Measurements from ENCODE around the gene ANK2.

The ANK2 gene

DNA sequence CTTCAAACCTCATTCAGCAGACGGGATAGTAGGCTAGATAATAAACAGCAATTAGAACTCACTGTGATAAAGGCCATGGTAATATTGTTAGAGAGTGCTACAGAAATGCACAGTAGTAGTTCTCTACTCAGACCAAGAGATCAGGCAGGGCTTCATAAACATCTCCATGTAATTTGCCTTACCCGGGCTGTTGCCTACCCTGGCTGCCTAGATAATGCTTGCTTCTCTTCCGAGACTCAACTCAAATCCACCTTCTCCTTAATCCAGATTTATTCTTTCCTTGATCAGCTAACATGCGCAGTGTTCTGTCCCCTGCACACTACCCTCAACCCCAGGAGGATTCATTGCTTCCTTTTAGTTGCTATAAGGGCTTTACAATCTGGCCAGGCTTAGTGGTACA is 21.8 kb downstream of the ANK2 start:
- TF ChIP-seq, protein P1, sequence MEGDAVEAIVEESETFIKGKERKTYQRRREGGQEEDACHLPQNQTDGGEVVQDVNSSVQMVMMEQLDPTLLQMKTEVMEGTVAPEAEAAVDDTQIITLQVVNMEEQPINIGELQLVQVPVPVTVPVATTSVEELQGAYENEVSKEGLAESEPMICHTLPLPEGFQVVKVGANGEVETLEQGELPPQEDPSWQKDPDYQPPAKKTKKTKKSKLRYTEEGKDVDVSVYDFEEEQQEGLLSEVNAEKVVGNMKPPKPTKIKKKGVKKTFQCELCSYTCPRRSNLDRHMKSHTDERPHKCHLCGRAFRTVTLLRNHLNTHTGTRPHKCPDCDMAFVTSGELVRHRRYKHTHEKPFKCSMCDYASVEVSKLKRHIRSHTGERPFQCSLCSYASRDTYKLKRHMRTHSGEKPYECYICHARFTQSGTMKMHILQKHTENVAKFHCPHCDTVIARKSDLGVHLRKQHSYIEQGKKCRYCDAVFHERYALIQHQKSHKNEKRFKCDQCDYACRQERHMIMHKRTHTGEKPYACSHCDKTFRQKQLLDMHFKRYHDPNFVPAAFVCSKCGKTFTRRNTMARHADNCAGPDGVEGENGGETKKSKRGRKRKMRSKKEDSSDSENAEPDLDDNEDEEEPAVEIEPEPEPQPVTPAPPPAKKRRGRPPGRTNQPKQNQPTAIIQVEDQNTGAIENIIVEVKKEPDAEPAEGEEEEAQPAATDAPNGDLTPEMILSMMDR (IDR thresholded peaks at IDR 0.05), result no peak
- DNase-seq (ENCODE audit: low spot score), result no peak
- Histone ChIP-seq H3K4me3 (no peak overlapping the region), H3K27ac (no peak overlapping the region)

DNA sequence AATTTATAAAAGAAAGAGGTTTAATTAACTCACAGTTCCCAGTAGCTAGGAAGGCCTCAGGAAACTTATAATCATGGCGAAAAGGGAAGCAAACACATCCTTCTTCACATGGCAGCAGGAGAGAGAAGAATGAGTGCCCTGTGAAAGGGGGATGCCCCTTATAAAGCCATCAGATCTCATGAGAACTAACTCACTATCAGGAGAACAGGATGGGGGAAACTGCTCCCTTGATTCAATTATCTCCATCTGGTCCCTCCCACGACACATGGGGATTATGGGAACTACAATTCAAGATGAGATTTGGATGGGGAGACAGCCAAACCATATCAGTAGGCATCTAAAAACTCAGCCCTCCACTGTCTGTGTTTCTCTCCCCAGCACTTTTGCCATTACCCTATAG is 22.4 kb downstream of the ANK2 start:
- TF ChIP-seq, protein P1 (IDR thresholded peaks at IDR 0.05), result no peak
- H3K27ac ChIP-seq, result no peak overlapping the region
- DNase-seq (ENCODE audit: low spot score), result no peak
- H3K4me3 ChIP-seq, result no peak overlapping the region

DNA sequence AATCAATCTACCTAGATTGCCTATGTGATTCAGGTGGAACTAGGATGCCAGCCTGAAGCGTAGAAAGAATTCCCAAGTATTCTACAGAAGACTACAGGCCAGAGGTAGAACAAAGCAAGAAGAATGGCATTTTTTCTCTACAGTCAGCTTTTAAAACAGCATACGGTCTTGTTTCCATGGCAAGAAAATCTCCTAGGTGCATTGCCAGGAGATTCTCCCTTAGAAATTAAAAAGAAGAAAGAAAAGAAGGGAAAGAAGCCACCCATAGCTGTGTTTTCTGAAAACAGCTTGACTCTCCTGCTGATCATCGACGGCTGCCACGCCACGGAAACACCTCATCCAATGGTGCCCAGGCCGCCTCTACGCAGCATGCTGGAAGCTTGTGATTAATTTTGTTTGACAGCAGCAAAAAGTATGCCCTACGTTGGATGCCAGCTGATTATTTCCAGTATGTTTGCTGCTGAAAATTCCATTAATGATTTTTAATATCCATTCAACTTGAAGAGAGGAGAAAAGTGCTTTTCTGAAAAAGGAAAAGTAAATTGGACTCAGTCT is 24.1 kb downstream of the ANK2 start:
- H3K4me3 ChIP-seq, result no peak overlapping the region
- DNase-seq (ENCODE audit: low spot score), result no peak
- TF ChIP-seq, protein P1 (IDR thresholded peaks at IDR 0.05), result no peak
- H3K27ac ChIP-seq, result no peak overlapping the region

DNA sequence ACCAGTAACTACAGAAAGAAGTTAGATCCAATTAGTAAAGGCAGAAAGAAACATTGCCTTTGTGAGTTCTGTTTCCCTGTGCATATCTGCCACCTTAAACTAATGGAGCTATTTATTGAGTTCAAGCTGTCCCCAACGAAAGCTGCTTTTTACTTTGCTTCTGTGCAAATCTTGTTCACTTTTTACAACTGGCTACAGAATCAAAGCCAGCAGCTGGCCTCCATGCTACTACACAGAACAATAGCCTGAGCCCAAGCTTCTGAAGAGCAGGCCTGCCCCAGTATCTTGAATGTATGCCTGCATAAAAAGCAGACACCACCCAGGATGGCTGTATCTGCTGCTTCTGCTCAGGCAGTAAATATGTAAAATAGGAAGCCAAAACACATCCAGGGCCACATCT is 28.1 kb downstream of the ANK2 start:
- TF ChIP-seq, protein P1 (IDR thresholded peaks at IDR 0.05), result no peak
- H3K4me3 ChIP-seq, result no peak overlapping the region
- DNase-seq (ENCODE audit: low spot score), result no peak
- H3K27ac ChIP-seq, result no peak overlapping the region

DNA sequence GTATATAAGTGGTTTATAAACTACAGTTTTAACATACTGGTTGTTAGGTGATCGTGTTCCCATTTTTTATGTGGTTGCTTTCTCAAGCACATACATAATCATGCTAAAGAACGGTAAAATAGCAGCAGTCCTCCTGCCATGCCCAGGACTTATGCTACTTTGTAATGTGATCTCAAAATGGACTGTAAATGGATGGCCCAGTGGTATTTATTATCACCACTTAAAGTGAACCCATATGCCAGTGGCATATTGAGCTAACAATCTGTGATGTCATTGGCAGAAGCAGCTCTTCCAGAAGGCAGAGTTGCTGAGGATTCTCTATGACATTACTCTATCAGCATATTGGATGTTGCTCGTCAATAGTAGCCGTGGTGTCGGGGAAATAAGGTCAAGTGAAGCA is 28.6 kb downstream of the ANK2 start:
- H3K27ac ChIP-seq, result no peak overlapping the region
- DNase-seq (ENCODE audit: low spot score), result no peak

DNA sequence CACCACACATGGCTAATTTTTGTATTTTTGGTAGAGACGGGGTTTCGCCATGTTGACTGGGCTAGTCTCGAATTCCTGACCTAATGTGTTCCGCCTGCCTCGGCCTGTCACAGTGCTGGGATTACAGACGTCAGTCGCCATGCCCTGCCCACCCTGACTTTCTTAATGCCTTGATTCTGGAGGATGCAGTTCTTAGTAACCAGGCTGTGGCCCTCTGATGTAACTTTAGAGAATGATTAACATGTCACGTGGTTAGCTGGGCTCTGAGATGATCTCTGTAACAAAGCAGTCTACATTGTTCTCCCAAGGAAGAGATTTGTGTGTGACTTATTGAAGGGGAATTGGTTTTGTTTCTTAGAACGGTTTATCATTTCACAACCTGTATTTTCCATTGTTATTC is 30.6 kb downstream of the ANK2 start:
- DNase-seq (ENCODE audit: low spot score), result no peak
- Histone ChIP-seq H3K27ac (no peak overlapping the region), H3K4me3 (no peak overlapping the region)
- TF ChIP-seq, protein P1 (IDR thresholded peaks at IDR 0.05), result no peak

More for the DNA sequence above, 28.6 kb downstream of the ANK2 start:
- TF ChIP-seq, protein P1 (IDR thresholded peaks at IDR 0.05), result no peak
- H3K4me3 ChIP-seq, result no peak overlapping the region

DNA sequence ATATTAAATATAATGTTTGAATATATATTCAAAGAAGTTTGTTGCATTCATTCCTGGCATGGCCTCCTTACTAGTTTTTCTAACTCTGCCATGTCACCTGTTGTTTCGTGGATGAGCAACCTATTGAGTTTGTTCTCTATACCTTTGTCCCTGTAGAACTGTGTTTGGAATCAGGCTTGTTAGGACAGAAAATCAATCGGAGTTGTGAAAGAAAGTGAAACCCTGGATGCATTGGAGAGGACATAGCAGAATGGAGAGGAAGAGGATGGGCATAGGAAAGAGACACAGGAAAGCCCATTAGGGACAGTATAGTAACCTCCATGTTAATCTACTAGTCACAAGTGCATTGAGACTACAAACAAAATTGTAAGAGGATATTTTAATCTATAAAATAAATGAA is 31.2 kb downstream of the ANK2 start:
- H3K4me3 ChIP-seq, result no peak overlapping the region
- TF ChIP-seq, protein P1 (IDR thresholded peaks at IDR 0.05), result no peak
- no peak for DNase-seq (ENCODE audit: low spot score)
- H3K27ac ChIP-seq, result no peak overlapping the region

Data from coronary artery (tissue), 2 donors.